ENCODE results near the gene SAG. TPM values are rescaled to one million over a fixed set of nuclear protein-coding genes. Genes with fewer than 3 reads are reported as not detected.

Gene SAG
- total RNA-seq = not detected in 2 replicates

- no peak for TF ChIP-seq CTCF (IDR thresholded peaks at IDR 0.05; ENCODE audit: insufficient read depth, low read depth, low read length)
- DNase-seq (ENCODE audit: low read depth) = peak; percentile 8
- H3K4me3 ChIP-seq (ENCODE audit: low read depth, low read length) = no peak within 1 kb of the TSS
Measured at GRCh38 chr2:233307565-233307964, at the start of gene SAG. SAG (plus strand) TSS chr2:233307816; CDS start chr2:233309190, 1,374 bp downstream.

GRCh38 chr2:233258211-233258610 is 49.4 kb upstream of the SAG start:
- no peak for DNase-seq (ENCODE audit: low read depth)
- no peak overlapping the region for H3K4me3 ChIP-seq (ENCODE audit: low read depth, low read length)
- TF ChIP-seq CTCF (IDR thresholded peaks at IDR 0.05; ENCODE audit: insufficient read depth, low read depth, low read length) = no peak

- no peak for DNase-seq (ENCODE audit: low read depth)
- TF ChIP-seq CTCF (IDR thresholded peaks at IDR 0.05; ENCODE audit: insufficient read depth, low read depth, low read length) = no peak
- no peak overlapping the region for H3K4me3 ChIP-seq (ENCODE audit: low read depth, low read length)
Measured at GRCh38 chr2:233259730-233260129, 47.9 kb upstream of the SAG start.

- TF ChIP-seq CTCF (IDR thresholded peaks at IDR 0.05; ENCODE audit: insufficient read depth, low read depth, low read length) = no peak
- no peak overlapping the region for H3K4me3 ChIP-seq (ENCODE audit: low read depth, low read length)
- DNase-seq (ENCODE audit: low read depth) = no peak
Measured at GRCh38 chr2:233260661-233261060, 47.0 kb upstream of the SAG start.

GRCh38 chr2:233261819-233262555 is 45.6 kb upstream of the SAG start:
- DNase-seq (ENCODE audit: low read depth) = no peak
- TF ChIP-seq CTCF (IDR thresholded peaks at IDR 0.05; ENCODE audit: insufficient read depth, low read depth, low read length) = no peak
- no peak overlapping the region for H3K4me3 ChIP-seq (ENCODE audit: low read depth, low read length)

- DNase-seq (ENCODE audit: low read depth) = no peak
- H3K4me3 ChIP-seq (ENCODE audit: low read depth, low read length) = no peak overlapping the region
- TF ChIP-seq CTCF (IDR thresholded peaks at IDR 0.05; ENCODE audit: insufficient read depth, low read depth, low read length) = no peak
Measured at GRCh38 chr2:233262562-233262961, 45.1 kb upstream of the SAG start.
